Sigmoid colon (tissue), 4 donors: ENCODE data around the gene TMEFF2.

Experiments used
- POLR2A ChIP-seq, 2 donors: fragments of 450-650 bp; IDR thresholded peaks; one replicate each; pipeline ENCODE4 v1.6.1; 2016; ENCODE audit warnings: antibody characterized with exemption in 2 of 2, mild to moderate bottlenecking in 2 of 2, moderate library complexity in 2 of 2
- POLR2AphosphoS5 ChIP-seq, 4 donors: sonication (generic); formaldehyde crosslinking; IDR thresholded peaks; one replicate each; pipeline ENCODE4 v1.6.1; 2017; ENCODE audit warnings: antibody characterized with exemption in 4 of 4
- TF ChIP-seq, protein P1 (sequence below), 4 experiments: fragments of 450-650 bp in 3 of 4; fragments of 200-600 bp in 1 of 4; IDR thresholded peaks; one replicate each; pipeline ENCODE4 v1.5.1; 2016 to 2019; ENCODE audit warnings: antibody characterized with exemption in 4 of 4, mild to moderate bottlenecking in 3 of 4, moderate library complexity in 2 of 4

GRCh38 chr2:191923652-191923997 is 271.1 kb downstream of the TMEFF2 start:
- TF ChIP-seq POLR2AphosphoS5 (IDR thresholded peaks at IDR 0.05) (no peak), POLR2A (IDR thresholded peaks at IDR 0.05) (no peak)
- TF ChIP-seq, protein P1, sequence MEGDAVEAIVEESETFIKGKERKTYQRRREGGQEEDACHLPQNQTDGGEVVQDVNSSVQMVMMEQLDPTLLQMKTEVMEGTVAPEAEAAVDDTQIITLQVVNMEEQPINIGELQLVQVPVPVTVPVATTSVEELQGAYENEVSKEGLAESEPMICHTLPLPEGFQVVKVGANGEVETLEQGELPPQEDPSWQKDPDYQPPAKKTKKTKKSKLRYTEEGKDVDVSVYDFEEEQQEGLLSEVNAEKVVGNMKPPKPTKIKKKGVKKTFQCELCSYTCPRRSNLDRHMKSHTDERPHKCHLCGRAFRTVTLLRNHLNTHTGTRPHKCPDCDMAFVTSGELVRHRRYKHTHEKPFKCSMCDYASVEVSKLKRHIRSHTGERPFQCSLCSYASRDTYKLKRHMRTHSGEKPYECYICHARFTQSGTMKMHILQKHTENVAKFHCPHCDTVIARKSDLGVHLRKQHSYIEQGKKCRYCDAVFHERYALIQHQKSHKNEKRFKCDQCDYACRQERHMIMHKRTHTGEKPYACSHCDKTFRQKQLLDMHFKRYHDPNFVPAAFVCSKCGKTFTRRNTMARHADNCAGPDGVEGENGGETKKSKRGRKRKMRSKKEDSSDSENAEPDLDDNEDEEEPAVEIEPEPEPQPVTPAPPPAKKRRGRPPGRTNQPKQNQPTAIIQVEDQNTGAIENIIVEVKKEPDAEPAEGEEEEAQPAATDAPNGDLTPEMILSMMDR (IDR thresholded peaks at IDR 0.05) = no peak
